Uterus (tissue), 2 donors: ENCODE data around the gene PRM3.

Experiments
- POLR2A ChIP-seq, 2 donors: fragments of 450-650 bp; IDR thresholded peaks; one replicate each; pipeline ENCODE4 v1.6.1; 2016; ENCODE audit warnings: antibody characterized with exemption in 2 of 2, mild to moderate bottlenecking in 1 of 2, moderate library complexity in 1 of 2
- TF ChIP-seq, protein P1 (sequence below), 4 experiments: fragments of 200-600 bp in 2 of 4; fragments of 450-650 bp in 2 of 4; sonication (generic) in 2 of 4; IDR thresholded peaks; one replicate each; pipeline ENCODE4 v1.5.1; 2016 to 2019; ENCODE audit warnings: antibody characterized with exemption in 4 of 4, mild to moderate bottlenecking in 2 of 4, moderate library complexity in 1 of 4

DNA sequence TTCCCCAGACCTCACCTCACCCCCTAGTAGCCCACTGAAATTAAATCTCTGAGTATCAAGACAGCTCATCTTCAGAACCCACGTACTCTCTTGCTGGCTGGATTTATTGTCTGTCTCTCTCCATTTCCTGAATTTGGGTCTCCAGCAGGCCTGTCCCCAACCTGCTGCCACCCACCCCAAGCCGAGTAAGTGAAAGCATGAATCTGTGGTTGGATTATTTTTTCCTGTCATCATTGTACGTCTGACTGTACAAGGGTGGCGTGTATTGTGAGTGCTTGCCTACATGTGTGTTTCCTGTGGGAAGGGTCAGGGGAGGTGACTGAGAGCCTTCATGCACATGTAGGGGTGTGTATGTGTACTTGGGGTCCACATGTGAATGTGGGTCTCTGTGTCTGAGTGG is 9.7 kb downstream of the PRM3 start:
- TF ChIP-seq, protein P1, sequence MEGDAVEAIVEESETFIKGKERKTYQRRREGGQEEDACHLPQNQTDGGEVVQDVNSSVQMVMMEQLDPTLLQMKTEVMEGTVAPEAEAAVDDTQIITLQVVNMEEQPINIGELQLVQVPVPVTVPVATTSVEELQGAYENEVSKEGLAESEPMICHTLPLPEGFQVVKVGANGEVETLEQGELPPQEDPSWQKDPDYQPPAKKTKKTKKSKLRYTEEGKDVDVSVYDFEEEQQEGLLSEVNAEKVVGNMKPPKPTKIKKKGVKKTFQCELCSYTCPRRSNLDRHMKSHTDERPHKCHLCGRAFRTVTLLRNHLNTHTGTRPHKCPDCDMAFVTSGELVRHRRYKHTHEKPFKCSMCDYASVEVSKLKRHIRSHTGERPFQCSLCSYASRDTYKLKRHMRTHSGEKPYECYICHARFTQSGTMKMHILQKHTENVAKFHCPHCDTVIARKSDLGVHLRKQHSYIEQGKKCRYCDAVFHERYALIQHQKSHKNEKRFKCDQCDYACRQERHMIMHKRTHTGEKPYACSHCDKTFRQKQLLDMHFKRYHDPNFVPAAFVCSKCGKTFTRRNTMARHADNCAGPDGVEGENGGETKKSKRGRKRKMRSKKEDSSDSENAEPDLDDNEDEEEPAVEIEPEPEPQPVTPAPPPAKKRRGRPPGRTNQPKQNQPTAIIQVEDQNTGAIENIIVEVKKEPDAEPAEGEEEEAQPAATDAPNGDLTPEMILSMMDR (IDR thresholded peaks at IDR 0.05), result no peak
- no peak for TF ChIP-seq POLR2A (IDR thresholded peaks at IDR 0.05)
